SK-N-SH (cell line): ENCODE measurements around the gene ARPC2.

Source experiments
- CTCF ChIP-seq: fragments of 200-600 bp; sonication (generic); IDR thresholded peaks from 2 replicates; pipeline ENCODE4 v1.6.1; 2017; ENCODE audit warnings: antibody characterized with exemption, mild to moderate bottlenecking, moderate library complexity
- FOXM1 ChIP-seq: IDR thresholded peaks from 2 replicates; pipeline ENCODE4 v1.4.0; 2012; ENCODE audit warnings: low read depth, mild to moderate bottlenecking
- MAX ChIP-seq: IDR thresholded peaks from 2 replicates; pipeline ENCODE4 v1.4.0; 2012; ENCODE audit warnings: low read depth
- POLR2AphosphoS5 ChIP-seq: IDR thresholded peaks from 2 replicates; pipeline ENCODE4 v1.6.1; 2012; ENCODE audit warnings: low read depth, low read length
- SIN3A ChIP-seq: IDR thresholded peaks from 2 replicates; pipeline ENCODE4 v1.6.1; 2012; ENCODE audit warnings: low read depth, mild to moderate bottlenecking, low read length, moderate library complexity, borderline replicate concordance
- TAF1 ChIP-seq: IDR thresholded peaks from 2 replicates; pipeline ENCODE4 v1.6.1; 2012; ENCODE audit warnings: low read depth, mild to moderate bottlenecking, low read length, moderate library complexity, borderline replicate concordance

GRCh38 chr2:218298314-218298875, 81.4 kb downstream of the ARPC2 start:
- TF ChIP-seq CTCF (no peak), TAF1 (no peak), SIN3A (no peak), MAX (no peak), POLR2AphosphoS5 (no peak), FOXM1 (no peak)
